Gastroesophageal sphincter (tissue), 4 donors: Measurements from ENCODE around the gene GATAD1. TPM values are rescaled to one million over a fixed set of nuclear protein-coding genes. Genes with fewer than 3 reads are reported as not detected.
"Not testable (repeated sequence)": the region's sequence is repeated elsewhere in the genome, so short reads cannot be mapped to it uniquely, and the experiment has no call there.

Source experiments
- ATAC-seq: fragments of 150-250 bp; one replicate; pipeline ENCODE4 v1.9.1; 2016; ENCODE audit warnings: mild to moderate bottlenecking, moderate library complexity
- H3K27ac ChIP-seq, 4 donors: fragments of 200-600 bp; sonication (generic) in 3 of 4; 1 replicate in 3 of 4; 2 replicates in 1 of 4; pipeline ENCODE4 v1.5.1; 2016 to 2019
- H3K27me3 ChIP-seq: fragments of 200-600 bp; sonication (generic); one replicate; pipeline ENCODE4 v1.5.1; 2019
- H3K36me3 ChIP-seq, 2 donors: fragments of 200-600 bp; sonication (generic); one replicate each; pipeline ENCODE4 v1.5.1; 2019; ENCODE audit warnings: control low read depth in 1 of 2
- H3K4me1 ChIP-seq, 3 donors: fragments of 200-600 bp; sonication (generic); 1 replicate in 2 of 3; 2 replicates in 1 of 3; pipeline ENCODE4 v1.5.1; 2016 to 2019; ENCODE audit warnings: control low read depth in 2 of 3
- H3K4me3 ChIP-seq, 2 donors: fragments of 200-600 bp; sonication (generic); one replicate each; pipeline ENCODE4 v1.5.1; 2019; ENCODE audit warnings: mild to moderate bottlenecking in 1 of 2, moderate library complexity in 1 of 2
- H3K9me3 ChIP-seq, 3 donors: fragments of 200-600 bp; sonication (generic); one replicate each; pipeline ENCODE4 v1.5.1; 2017 to 2019; ENCODE audit warnings: control low read depth in 2 of 3
- CTCF ChIP-seq, 4 experiments: fragments of 200-600 bp in 2 of 4; fragments of 450-650 bp in 2 of 4; sonication (generic) in 1 of 4; IDR thresholded peaks; one replicate each; pipeline ENCODE4 v1.5.1; 2017 to 2019; ENCODE audit warnings: antibody characterized with exemption in 4 of 4, mild to moderate bottlenecking in 2 of 4, moderate library complexity in 2 of 4
- EP300 ChIP-seq: sonication (generic); formaldehyde crosslinking; IDR thresholded peaks from one replicate; pipeline ENCODE4 v1.6.1; 2017; ENCODE audit warnings: antibody characterized with exemption, mild to moderate bottlenecking
- POLR2A ChIP-seq, 2 donors: fragments of 450-650 bp; IDR thresholded peaks; one replicate each; pipeline ENCODE4 v1.6.1; 2017; ENCODE audit warnings: antibody characterized with exemption in 2 of 2, mild to moderate bottlenecking in 2 of 2, moderate library complexity in 1 of 2
- POLR2AphosphoS5 ChIP-seq: sonication (generic); formaldehyde crosslinking; IDR thresholded peaks from one replicate; pipeline ENCODE4 v1.6.1; 2017; ENCODE audit warnings: antibody characterized with exemption
- WGBS, 2 donors: methylation state at CpG; one replicate each; pipeline ENCODE4 v1.1.5; 2018; ENCODE audit warnings: low coverage in 1 of 2; 5-methylcytosine and 5-hydroxymethylcytosine counted together
- total RNA-seq, 4 donors: library from RNA; depleted of rRNA; stranded (reverse); fragments of >200 nt; gene quantifications; one replicate each; pipeline ENCODE4 v1.1.0, GENCODE V29; 2016

The GATAD1 gene
- total RNA-seq, 4 donors from 2014 or later, result 25.5 to 57.7 (median 32.2) TPM

GRCh38 chr7:92477681-92478080 lies 30.4 kb downstream of the GATAD1 start, which contains the start of gene ERVW-1:
TSS of gene ERVW-1 (minus strand) at chr7:92477946. CDS start at chr7:92470381, 7,565 bp downstream.
- not testable (repeated sequence) for ATAC-seq, H3K27me3 ChIP-seq, H3K4me3 ChIP-seq, H3K27ac ChIP-seq, H3K9me3 ChIP-seq, H3K4me1 ChIP-seq
- H3K36me3 ChIP-seq, result peaks cover 0 to 64% of the 10 kb centered on the region in 2 donors
- 91 to 93% methylated on average over 5 to 10 of the region's 11 CpGs for WGBS, 2 donors

- Histone ChIP-seq H3K27me3 (no peaks in the 10 kb centered on the region), H3K9me3 (no peaks in the 10 kb centered on the region), H3K27ac (no peak overlapping the region), H3K4me3 (no peak overlapping the region), H3K36me3 (peaks cover 0 to 61% of the 10 kb centered on the region in 2 donors), H3K4me1 (no peaks in the 10 kb centered on the region)
- 84 to 92% methylated on average over 2 to 8 of the region's 9 CpGs for WGBS, 2 donors
- TF ChIP-seq EP300 (no peak), POLR2A (IDR thresholded peaks at IDR 0.05) (no peak), CTCF (IDR thresholded peaks at IDR 0.05) (no peak)
- no peak for ATAC-seq
Measured at GRCh38 chr7:92478095-92478494, 30.8 kb downstream of the GATAD1 start.

GRCh38 chr7:92478711-92479110 lies 31.4 kb downstream of the GATAD1 start:
- no peaks in the 10 kb centered on the region for H3K27me3 ChIP-seq
- H3K4me1 ChIP-seq, result no peaks in the 10 kb centered on the region
- H3K4me3 ChIP-seq, result no peak overlapping the region
- no peak for ATAC-seq
- no peak for TF ChIP-seq POLR2AphosphoS5
- no peak for TF ChIP-seq EP300
- H3K27ac ChIP-seq, result no peak overlapping the region
- 92 to 100% methylated on average over 1 to 4 of the region's 4 CpGs for WGBS, 2 donors
- H3K9me3 ChIP-seq, result no peaks in the 10 kb centered on the region
- peaks cover 0 to 56% of the 10 kb centered on the region in 2 donors for H3K36me3 ChIP-seq

GRCh38 chr7:92479146-92479545 lies 31.9 kb downstream of the GATAD1 start:
- not testable (repeated sequence) for ATAC-seq, H3K4me1 ChIP-seq, H3K4me3 ChIP-seq, H3K27me3 ChIP-seq, H3K9me3 ChIP-seq, H3K27ac ChIP-seq
- peaks cover 0 to 56% of the 10 kb centered on the region in 2 donors for H3K36me3 ChIP-seq
- WGBS, 2 donors, result 100% methylated on average over 1 of the region's 4 CpGs

GRCh38 chr7:92483624-92484023 lies 36.3 kb downstream of the GATAD1 start:
- H3K4me3 ChIP-seq, ATAC-seq, H3K27me3 ChIP-seq, H3K27ac ChIP-seq, H3K9me3 ChIP-seq, H3K4me1 ChIP-seq: not testable (repeated sequence)
- H3K36me3 ChIP-seq, result peaks cover 0 to 60% of the 10 kb centered on the region in 2 donors
- 68 to 72% methylated on average over 6 of the region's 6 CpGs for WGBS, 2 donors

GRCh38 chr7:92484226-92484625 lies 36.9 kb downstream of the GATAD1 start:
- H3K36me3 ChIP-seq, result peaks cover 0 to 64% of the 10 kb centered on the region in 2 donors
- not testable (repeated sequence) for H3K4me3 ChIP-seq, H3K27ac ChIP-seq, H3K27me3 ChIP-seq, H3K9me3 ChIP-seq, ATAC-seq, H3K4me1 ChIP-seq
- 91 to 96% methylated on average over 6 of the region's 6 CpGs for WGBS, 2 donors

- H3K9me3 ChIP-seq, result no peaks in the 10 kb centered on the region
- H3K27ac ChIP-seq, result no peak overlapping the region
- WGBS, 2 donors, result 86 to 89% methylated on average over 2 of the region's 2 CpGs
- ATAC-seq, result no peak
- no peak overlapping the region for H3K4me3 ChIP-seq
- peaks cover 2 to 76% of the 10 kb centered on the region in 2 donors for H3K36me3 ChIP-seq
- no peak for TF ChIP-seq POLR2AphosphoS5
- TF ChIP-seq EP300, result no peak
- no peak for TF ChIP-seq POLR2A (IDR thresholded peaks at IDR 0.05)
- TF ChIP-seq CTCF (IDR thresholded peaks at IDR 0.05), result no peak
- no peaks in the 10 kb centered on the region for H3K4me1 ChIP-seq
- no peaks in the 10 kb centered on the region for H3K27me3 ChIP-seq
Measured at GRCh38 chr7:92485267-92485892, 38.1 kb downstream of the GATAD1 start.
